IMR-90 (cell line): Measurements from ENCODE around the gene MIEN1. TPM values are rescaled to one million over a fixed set of nuclear protein-coding genes. Genes with fewer than 3 reads are reported as not detected.

ENCODE experiments used
- ATAC-seq: fragments of 200-7000 bp; cut with Tn5 transposase; 2 replicates; pipeline ENCODE4 v1.9.1; 2020; ENCODE audit warnings: low read depth, mild to moderate bottlenecking, moderate library complexity
- BruUV-seq: library from RNA; stranded (reverse); fragments of 400-500 nt; replicated peaks from 2 replicates; lab custom pipeline; 2021; lab: Mats Ljungman, UMichigan
- CTCF ChIA-PET: fragments of 300-600 bp; formaldehyde crosslinking; extraction: SDS; loops from one replicate; lab custom pipeline; 2021; ENCODE audit warnings: antibody characterized with exemption; lab: Yijun Ruan, JAX
- POLR2A ChIA-PET: fragments of 300-600 bp; sonication (Branson Sonifier 250); formaldehyde crosslinking; loops from one replicate; lab custom pipeline; 2022; ENCODE audit warnings: antibody characterized with exemption; ENCODE audit not compliant: unreplicated experiment; lab: Charles Lee
- DNase-seq: peaks from one replicate; pipeline ENCODE4 v3.0.0; 2013
- H2AFZ ChIP-seq: replicated peaks from 2 replicates; pipeline ENCODE3; 2013; ENCODE audit warnings: low read length, mild to moderate bottlenecking; ENCODE audit not compliant: poor library complexity
- H2AK5ac ChIP-seq: 2 replicates; pipeline ENCODE4 v1.6.1; 2013; ENCODE audit warnings: low read depth, low read length, inconsistent platforms
- H2AK9ac ChIP-seq: replicated peaks from 2 replicates; pipeline ENCODE3; 2013; ENCODE audit warnings: mild to moderate bottlenecking, low read depth, low read length, moderate library complexity; ENCODE audit not compliant: poor library complexity
- H2BK120ac ChIP-seq: 2 replicates; pipeline ENCODE4 v1.6.1; 2013; ENCODE audit warnings: low read depth, low read length, inconsistent platforms
- H2BK15ac ChIP-seq: 3 replicates; pipeline ENCODE4 v1.6.1; 2013; ENCODE audit warnings: low read depth, low read length, inconsistent platforms
- H2BK20ac ChIP-seq: 2 replicates; pipeline ENCODE4 v1.6.1; 2013; ENCODE audit warnings: low read depth, mild to moderate bottlenecking, inconsistent platforms, low read length, moderate library complexity
- H2BK5ac ChIP-seq: 2 replicates; pipeline ENCODE4 v1.6.1; 2013; ENCODE audit warnings: mild to moderate bottlenecking, low read depth, low read length, inconsistent platforms; ENCODE audit not compliant: poor library complexity, severe bottlenecking
- H3K14ac ChIP-seq: replicated peaks from 2 replicates; pipeline ENCODE4 v1.6.1; 2013; ENCODE audit warnings: low read depth, low read length, inconsistent platforms
- H3K18ac ChIP-seq: 2 replicates; pipeline ENCODE4 v1.6.1; 2013; ENCODE audit warnings: low read depth, low read length, control low read depth
- H3K23ac ChIP-seq: 2 replicates; pipeline ENCODE4 v1.6.1; 2013; ENCODE audit warnings: low read depth, low read length, inconsistent platforms
- H3K27ac ChIP-seq: 2 replicates; pipeline ENCODE4 v1.5.1; 2013; ENCODE audit warnings: mild to moderate bottlenecking, control low read depth, low read length; ENCODE audit not compliant: insufficient read depth
- H3K27me3 ChIP-seq: 2 replicates; pipeline ENCODE4 v1.6.1; 2013; ENCODE audit warnings: low read length; ENCODE audit not compliant: control insufficient read depth, insufficient read depth
- H3K36me3 ChIP-seq: 2 replicates; pipeline ENCODE4 v1.6.1; 2013; ENCODE audit warnings: low read length, mixed read lengths; ENCODE audit not compliant: control insufficient read depth, insufficient read depth
- H3K4ac ChIP-seq: 2 replicates; pipeline ENCODE4 v1.6.1; 2013; ENCODE audit warnings: low read depth, low read length, inconsistent platforms
- H3K4me1 ChIP-seq: 2 replicates; pipeline ENCODE4 v1.6.1; 2013; ENCODE audit warnings: low read length, mixed read lengths; ENCODE audit not compliant: control insufficient read depth, insufficient read depth
- H3K4me2 ChIP-seq: 2 replicates; pipeline ENCODE4 v1.6.1; 2013; ENCODE audit warnings: low read depth, mild to moderate bottlenecking, control low read depth, low read length, moderate library complexity
- H3K4me3 ChIP-seq: 2 replicates; pipeline ENCODE4 v1.5.1; 2013; ENCODE audit warnings: low read depth, mild to moderate bottlenecking, control low read depth, low read length, moderate library complexity; ENCODE audit not compliant: insufficient read depth
- H3K56ac ChIP-seq: 2 replicates; pipeline ENCODE4 v1.6.1; 2013; ENCODE audit warnings: low read length, inconsistent platforms; ENCODE audit not compliant: insufficient read depth; ENCODE audit errors: extremely low read depth
- H3K79me1 ChIP-seq, 2 experiments: 2 replicates each; pipeline ENCODE4 v1.6.1; 2013; ENCODE audit warnings: low read length in 2 of 2, inconsistent platforms in 1 of 2, low read depth in 1 of 2
- H3K9ac ChIP-seq: 2 replicates; pipeline ENCODE4 v1.6.1; 2013; ENCODE audit warnings: low read depth, low read length, control low read depth
- H3K9me1 ChIP-seq: 2 replicates; pipeline ENCODE4 v1.6.1; 2013; ENCODE audit warnings: low read length, inconsistent platforms; ENCODE audit not compliant: insufficient read depth
- H3K9me3 ChIP-seq: 2 replicates; pipeline ENCODE4 v1.6.1; 2013; ENCODE audit warnings: low read length; ENCODE audit not compliant: control insufficient read depth, insufficient read depth
- H4K20me1 ChIP-seq: 2 replicates; pipeline ENCODE4 v1.6.1; 2013; ENCODE audit warnings: low read length, inconsistent platforms; ENCODE audit not compliant: insufficient read depth
- H4K5ac ChIP-seq: 2 replicates; pipeline ENCODE4 v1.6.1; 2013; ENCODE audit warnings: mild to moderate bottlenecking, low read depth, low read length, control low read depth
- H4K8ac ChIP-seq, 2 experiments: 2 replicates each; pipeline ENCODE4 v1.6.1; 2013; ENCODE audit warnings: low read depth in 2 of 2, low read length in 2 of 2, control low read depth in 1 of 2, inconsistent platforms in 1 of 2
- H4K91ac ChIP-seq: 2 replicates; pipeline ENCODE4 v1.6.1; 2013; ENCODE audit warnings: low read depth, low read length, inconsistent platforms; ENCODE audit not compliant: insufficient read depth
- CEBPB ChIP-seq: IDR thresholded peaks from 2 replicates; pipeline ENCODE4 v1.6.1; 2012; ENCODE audit warnings: low read depth, low read length, improper control_type of control experiment
- CHD1 ChIP-seq: IDR thresholded peaks from 2 replicates; pipeline ENCODE4 v1.6.1; 2012; ENCODE audit warnings: low read depth, low read length, improper control_type of control experiment
- FOS ChIP-seq: fragments of 150-350 bp; IDR thresholded peaks from 2 replicates; pipeline ENCODE4 v1.6.1; 2016; ENCODE audit warnings: low read depth, low read length
- MXI1 ChIP-seq: IDR thresholded peaks from 2 replicates; pipeline ENCODE4 v1.6.1; 2012; ENCODE audit warnings: low read depth, mild to moderate bottlenecking, low read length, moderate library complexity, borderline replicate concordance
- NFE2L2 ChIP-seq: fragments of 150-350 bp; IDR thresholded peaks from 2 replicates; pipeline ENCODE4 v1.6.1; 2016; ENCODE audit warnings: low read depth, mild to moderate bottlenecking, low read length
- RCOR1 ChIP-seq: IDR thresholded peaks from 2 replicates; pipeline ENCODE4 v1.6.1; 2012; ENCODE audit warnings: mild to moderate bottlenecking, low read length, improper control_type of control experiment; ENCODE audit not compliant: insufficient replicate concordance
- RFX5 ChIP-seq: IDR thresholded peaks from 2 replicates; pipeline ENCODE4 v1.8.0; 2012; ENCODE audit warnings: low read depth, mild to moderate bottlenecking, low read length, moderate library complexity
- SMC3 ChIP-seq: fragments of 150-350 bp; IDR thresholded peaks from 2 replicates; pipeline ENCODE4 v1.6.1; 2016; ENCODE audit warnings: low read depth, mild to moderate bottlenecking, antibody characterized with exemption, low read length, moderate library complexity
- WGBS, 2 experiments: methylation state at CpG; one replicate each; pipeline versions ENCODE4 v1.1.5 to v1.1.7; 2013; ENCODE audit warnings: missing lambda C conversion rate in 2 of 2; ENCODE audit not compliant: insufficient read length in 1 of 2; ENCODE audit errors: extremely low coverage in 2 of 2; 5-methylcytosine and 5-hydroxymethylcytosine counted together
- dilution Hi-C: fragments of 300-500 bp; cut with HindIII; formaldehyde crosslinking; loops from one replicate; pipeline ENCODE4 v1.14.3; 2018; ENCODE audit warnings: low sequenced_read_pairs; ENCODE audit not compliant: unreplicated experiment
- in situ Hi-C: fragments of 300-500 bp; cut with MboI; formaldehyde crosslinking; loops from 3 replicates; pipeline ENCODE4 v1.14.3; 2019; ENCODE audit warnings: low sequenced_read_pairs, inconsistent platforms, mixed read lengths
- intact Hi-C: fragments of 100-400 bp; cut with micrococcal nuclease; formaldehyde crosslinking; loops from 2 replicates; pipeline ENCODE4 v1.10.0; 2022
- polyA plus RNA-seq, 3 experiments: library from polyadenylated mRNA; depleted of rRNA; stranded (reverse); fragments of >200 nt; gene quantifications; 2 replicates each; pipeline ENCODE4 v1.2.3, GENCODE V29; 2012; ENCODE audit warnings: low replicate concordance in 1 of 3
- total RNA-seq: library from RNA; depleted of rRNA; stranded (reverse); fragments of >200 nt; gene quantifications from 2 replicates; pipeline ENCODE4 v1.2.3, GENCODE V29; 2012

The MIEN1 gene
- total and polyA plus RNA-seq, 2 of the 4 experiments (the other 2 are of a cell fraction), result 20.3 to 75.6 TPM

DNA sequence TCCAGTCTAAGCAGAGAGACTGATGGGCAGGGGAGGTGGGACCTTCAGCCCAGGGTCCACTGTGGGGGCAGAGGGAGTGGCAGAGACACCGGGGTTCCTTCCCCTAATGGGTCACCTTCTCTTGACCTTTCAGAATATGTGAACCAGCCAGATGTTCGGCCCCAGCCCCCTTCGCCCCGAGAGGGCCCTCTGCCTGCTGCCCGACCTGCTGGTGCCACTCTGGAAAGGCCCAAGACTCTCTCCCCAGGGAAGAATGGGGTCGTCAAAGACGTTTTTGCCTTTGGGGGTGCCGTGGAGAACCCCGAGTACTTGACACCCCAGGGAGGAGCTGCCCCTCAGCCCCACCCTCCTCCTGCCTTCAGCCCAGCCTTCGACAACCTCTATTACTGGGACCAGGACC, 2.8 kb downstream of the MIEN1 start:
- no peak overlapping the region for H3K4me3 ChIP-seq
- no peak overlapping the region for H3K4me2 ChIP-seq
- ChIA-PET CTCF (no interaction called here), POLR2A (no interaction called here)
- no peak overlapping the region for H2AFZ ChIP-seq
- H3K4ac ChIP-seq, result no peak overlapping the region
- no peak overlapping the region for H3K14ac ChIP-seq
- 100% methylated on average over 2 of the region's 10 CpGs; no CpG with 5 or more reads in 1 of the 2 experiments for WGBS, 2 experiments
- DNase-seq (no peak), ATAC-seq (no peak)
- no peak overlapping the region for H2BK20ac ChIP-seq
- no peak overlapping the region for H4K5ac ChIP-seq
- peaks cover 5% of the 10 kb centered on the region; the same call in 1 of the 2 replicates for H3K4me1 ChIP-seq
- peaks cover 47% of the 10 kb centered on the region for H3K36me3 ChIP-seq
- H3K56ac ChIP-seq, result no peak overlapping the region
- TF ChIP-seq SMC3 (no peak), FOS (no peak), MXI1 (no peak), NFE2L2 (no peak), CEBPB (no peak), CHD1 (no peak), RFX5 (no peak), RCOR1 (no peak)
- H4K8ac ChIP-seq, result no peak overlapping the region
- no peak overlapping the region for H2BK120ac ChIP-seq
- no peak overlapping the region for H2BK5ac ChIP-seq
- dilution Hi-C loops, result no loop called here
- peaks cover 13% of the 10 kb centered on the region for H3K9me1 ChIP-seq
- no peak overlapping the region for H3K9ac ChIP-seq
- in situ Hi-C loops, result no loop called here
- no peak overlapping the region for H3K18ac ChIP-seq
- no peak overlapping the region for H2BK15ac ChIP-seq
- H2AK5ac ChIP-seq, result no peak overlapping the region
- peaks cover 9 to 17% of the 10 kb centered on the region in 2 experiments for H3K79me1 ChIP-seq
- intact Hi-C loops, result no loop called here
- no peak overlapping the region for H3K23ac ChIP-seq
- H3K27ac ChIP-seq, result no peak overlapping the region
- H2AK9ac ChIP-seq, result no peak overlapping the region
- H3K9me3 ChIP-seq, result no peaks in the 10 kb centered on the region
- H4K20me1 ChIP-seq, result no peaks in the 10 kb centered on the region; the same call in 1 of the 2 replicates
- H3K27me3 ChIP-seq, result no peaks in the 10 kb centered on the region
- BruUV-seq, result no TSS peak
- no peak overlapping the region for H4K91ac ChIP-seq
